Stimulated activated memory B cell treated with anti-CD40 and anti-IgM and Interleukin-4, amounts not matched to agents 10 μg/mL and 1 μg/mL and 100 μg/mL, for 72 hours (primary cell): ENCODE measurements around the gene HTR5A.

ENCODE experiments used
- ATAC-seq: fragments of 150-1000 bp; cut with Tn5 transposase; 2 replicates; pipeline ENCODE4 v1.10.0; 2021
- H3K27ac Mint-ChIP-seq: one replicate; pipeline ENCODE4 v1.8.0; 2022; ENCODE audit warnings: mild to moderate bottlenecking, mixed read lengths
- H3K27me3 Mint-ChIP-seq: one replicate; pipeline ENCODE4 v1.8.0; 2022; ENCODE audit warnings: mixed read lengths
- H3K36me3 Mint-ChIP-seq: one replicate; pipeline ENCODE4 v1.8.0; 2022; ENCODE audit warnings: mixed read lengths
- H3K4me1 Mint-ChIP-seq: one replicate; pipeline ENCODE4 v1.8.0; 2022; ENCODE audit warnings: mixed read lengths
- H3K4me3 Mint-ChIP-seq: one replicate; pipeline ENCODE4 v1.8.0; 2022; ENCODE audit warnings: mild to moderate bottlenecking, moderate library complexity, mixed read lengths
- H3K9me3 Mint-ChIP-seq: one replicate; pipeline ENCODE4 v1.8.0; 2022; ENCODE audit warnings: mixed read lengths

HTR5A gene

GRCh38 chr7:155108144-155108901, 38.2 kb downstream of the HTR5A start:
- Mint-ChIP-seq H3K4me1 (no peaks in the 10 kb centered on the region), H3K27ac (no peak overlapping the region), H3K9me3 (no peaks in the 10 kb centered on the region), H3K4me3 (no peak overlapping the region), H3K27me3 (peaks cover 16% of the 10 kb centered on the region), H3K36me3 (no peaks in the 10 kb centered on the region)
- no peak for ATAC-seq

DNA sequence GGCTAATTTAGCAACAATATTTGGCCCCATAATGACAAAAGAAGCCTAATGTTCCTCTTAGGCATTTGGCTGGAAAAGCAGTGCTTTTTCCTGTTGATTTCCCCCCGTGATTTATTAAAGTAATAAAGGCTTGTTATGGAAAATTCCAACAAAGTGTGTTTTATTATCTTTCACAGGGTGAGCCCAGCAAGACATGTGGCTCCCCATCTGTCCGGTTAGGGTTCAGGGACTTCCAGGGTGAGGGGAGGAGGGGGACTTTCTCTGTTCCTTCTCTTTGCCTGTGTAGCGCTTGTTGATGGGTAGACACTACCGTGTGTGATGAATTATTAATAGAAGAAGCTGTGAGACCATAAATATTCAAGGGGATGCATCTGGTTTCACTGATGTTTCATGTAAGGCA, 39.0 kb downstream of the HTR5A start:
- no peak for ATAC-seq
- no peaks in the 10 kb centered on the region for H3K36me3 Mint-ChIP-seq
- no peak overlapping the region for H3K27ac Mint-ChIP-seq
- H3K4me3 Mint-ChIP-seq, result no peak overlapping the region
- no peaks in the 10 kb centered on the region for H3K9me3 Mint-ChIP-seq
- no peaks in the 10 kb centered on the region for H3K4me1 Mint-ChIP-seq
- H3K27me3 Mint-ChIP-seq, result peaks cover 16% of the 10 kb centered on the region

GRCh38 chr7:155115288-155115687, 45.2 kb downstream of the HTR5A start:
- peaks cover 9% of the 10 kb centered on the region for H3K9me3 Mint-ChIP-seq
- H3K4me1 Mint-ChIP-seq, result no peaks in the 10 kb centered on the region
- peaks cover 32% of the 10 kb centered on the region for H3K27me3 Mint-ChIP-seq
- ATAC-seq, result no peak
- H3K36me3 Mint-ChIP-seq, result no peaks in the 10 kb centered on the region
- no peak overlapping the region for H3K4me3 Mint-ChIP-seq
- H3K27ac Mint-ChIP-seq, result no peak overlapping the region

- H3K27me3 Mint-ChIP-seq, result peaks cover 44% of the 10 kb centered on the region
- peaks cover 5% of the 10 kb centered on the region for H3K4me1 Mint-ChIP-seq
- ATAC-seq, result no peak
- H3K4me3 Mint-ChIP-seq, result no peak overlapping the region
- no peaks in the 10 kb centered on the region for H3K36me3 Mint-ChIP-seq
- peaks cover 13% of the 10 kb centered on the region for H3K9me3 Mint-ChIP-seq
- no peak overlapping the region for H3K27ac Mint-ChIP-seq
Measured at GRCh38 chr7:155119801-155120382, 49.8 kb downstream of the HTR5A start.

DNA sequence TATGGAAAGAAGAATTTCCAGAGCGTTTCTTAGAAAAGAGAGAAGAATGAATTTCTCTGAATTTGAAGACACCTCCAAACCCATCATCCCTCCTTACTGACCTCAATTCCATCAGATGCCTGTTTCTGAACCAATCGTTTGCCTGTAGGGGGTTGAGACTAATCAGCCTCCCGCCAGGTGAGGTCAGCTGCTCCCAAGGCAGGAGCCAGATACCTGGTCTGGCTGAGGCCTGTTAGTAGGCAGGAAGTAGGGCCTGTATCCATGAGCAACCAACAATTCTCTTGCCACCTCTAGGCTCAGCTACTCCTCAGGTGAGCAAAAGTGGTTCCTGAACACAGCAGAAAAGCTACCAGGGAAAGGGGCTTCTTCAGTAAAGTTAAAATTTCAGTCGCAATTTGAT, 50.3 kb downstream of the HTR5A start:
- no peak for ATAC-seq
- Mint-ChIP-seq H3K36me3 (no peaks in the 10 kb centered on the region), H3K27ac (no peak overlapping the region), H3K4me1 (peaks cover 5% of the 10 kb centered on the region), H3K4me3 (no peak overlapping the region), H3K9me3 (peaks cover 13% of the 10 kb centered on the region), H3K27me3 (peaks cover 47% of the 10 kb centered on the region)

GRCh38 chr7:155122831-155123230, 52.7 kb downstream of the HTR5A start:
- ATAC-seq, result no peak
- Mint-ChIP-seq H3K9me3 (peaks cover 13% of the 10 kb centered on the region), H3K27me3 (peaks cover 28% of the 10 kb centered on the region), H3K4me3 (no peak overlapping the region), H3K36me3 (no peaks in the 10 kb centered on the region), H3K4me1 (peaks cover 5% of the 10 kb centered on the region), H3K27ac (no peak overlapping the region)

GRCh38 chr7:155123413-155123812, 53.3 kb downstream of the HTR5A start:
- Mint-ChIP-seq H3K27me3 (peaks cover 24% of the 10 kb centered on the region), H3K9me3 (peaks cover 9% of the 10 kb centered on the region), H3K4me1 (peaks cover 5% of the 10 kb centered on the region), H3K4me3 (no peak overlapping the region), H3K27ac (no peak overlapping the region), H3K36me3 (no peaks in the 10 kb centered on the region)
- ATAC-seq, result no peak

GRCh38 chr7:155124706-155125105, 54.6 kb downstream of the HTR5A start:
- Mint-ChIP-seq H3K27ac (no peak overlapping the region), H3K4me1 (peaks cover 5% of the 10 kb centered on the region), H3K4me3 (no peak overlapping the region), H3K9me3 (peaks cover 8% of the 10 kb centered on the region), H3K27me3 (peaks cover 35% of the 10 kb centered on the region), H3K36me3 (no peaks in the 10 kb centered on the region)
- peak; percentile 34 for ATAC-seq

DNA sequence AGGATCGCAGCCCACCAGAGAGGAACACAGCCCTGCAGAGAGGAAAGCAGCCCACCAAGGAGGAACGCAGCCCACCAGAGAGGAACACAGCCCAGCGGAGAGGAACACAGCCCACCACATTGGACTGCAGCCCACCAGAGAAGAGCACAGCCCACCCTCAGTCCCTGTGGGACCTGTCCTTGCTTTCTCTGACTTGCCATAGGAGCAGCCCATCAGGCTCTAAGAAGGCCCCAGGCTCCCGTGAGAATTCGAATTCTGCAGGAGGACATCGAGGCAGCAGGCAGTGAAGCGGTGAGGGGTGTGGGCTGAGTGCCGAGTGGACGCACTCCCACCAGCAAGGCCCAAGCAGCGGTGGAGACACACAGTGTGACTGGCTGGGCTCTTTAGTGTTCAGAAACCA, 59.1 kb downstream of the HTR5A start:
- H3K4me1 Mint-ChIP-seq, result peaks cover 5% of the 10 kb centered on the region
- no peak overlapping the region for H3K4me3 Mint-ChIP-seq
- H3K27ac Mint-ChIP-seq, result no peak overlapping the region
- no peaks in the 10 kb centered on the region for H3K9me3 Mint-ChIP-seq
- H3K36me3 Mint-ChIP-seq, result no peaks in the 10 kb centered on the region
- H3K27me3 Mint-ChIP-seq, result peaks cover 31% of the 10 kb centered on the region
- ATAC-seq, result no peak

DNA sequence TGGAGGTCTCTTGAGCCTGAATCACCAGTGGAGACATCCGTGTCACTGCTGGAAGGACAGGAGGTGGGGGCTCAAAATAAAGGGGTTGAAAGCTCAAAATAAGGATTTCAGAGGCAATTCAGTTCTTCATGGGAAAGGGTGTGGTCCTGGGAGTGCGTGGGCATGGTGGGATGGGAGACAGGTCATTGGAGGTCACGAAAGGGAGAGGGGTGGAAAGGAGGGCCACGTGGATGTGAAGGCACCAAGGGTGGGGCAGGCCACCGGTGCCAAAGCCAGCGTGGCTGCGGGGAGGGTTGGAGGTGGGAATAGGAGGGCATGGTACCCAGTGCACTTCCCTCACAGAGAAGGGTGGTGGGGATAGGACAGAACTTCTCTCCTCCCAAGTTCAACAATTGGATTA, 59.7 kb downstream of the HTR5A start:
- ATAC-seq, result no peak
- H3K4me3 Mint-ChIP-seq, result no peak overlapping the region
- no peaks in the 10 kb centered on the region for H3K36me3 Mint-ChIP-seq
- no peak overlapping the region for H3K27ac Mint-ChIP-seq
- no peaks in the 10 kb centered on the region for H3K9me3 Mint-ChIP-seq
- peaks cover 28% of the 10 kb centered on the region for H3K27me3 Mint-ChIP-seq
- H3K4me1 Mint-ChIP-seq, result peaks cover 2% of the 10 kb centered on the region

GRCh38 chr7:155130493-155130892, 60.4 kb downstream of the HTR5A start:
- Mint-ChIP-seq H3K27me3 (peaks cover 24% of the 10 kb centered on the region), H3K27ac (no peak overlapping the region), H3K4me3 (no peak overlapping the region), H3K9me3 (no peaks in the 10 kb centered on the region), H3K36me3 (no peaks in the 10 kb centered on the region), H3K4me1 (no peaks in the 10 kb centered on the region)
- ATAC-seq, result no peak

GRCh38 chr7:155131090-155131489, 61.0 kb downstream of the HTR5A start:
- H3K27ac Mint-ChIP-seq, result no peak overlapping the region
- no peak for ATAC-seq
- no peaks in the 10 kb centered on the region for H3K9me3 Mint-ChIP-seq
- no peak overlapping the region for H3K4me3 Mint-ChIP-seq
- no peaks in the 10 kb centered on the region for H3K36me3 Mint-ChIP-seq
- H3K27me3 Mint-ChIP-seq, result peaks cover 24% of the 10 kb centered on the region
- H3K4me1 Mint-ChIP-seq, result no peaks in the 10 kb centered on the region

GRCh38 chr7:155132431-155132830, 62.3 kb downstream of the HTR5A start:
- Mint-ChIP-seq H3K27me3 (peaks cover 28% of the 10 kb centered on the region), H3K4me3 (no peak overlapping the region), H3K36me3 (no peaks in the 10 kb centered on the region), H3K27ac (no peak overlapping the region), H3K9me3 (peaks cover 3% of the 10 kb centered on the region), H3K4me1 (no peaks in the 10 kb centered on the region)
- no peak for ATAC-seq

DNA sequence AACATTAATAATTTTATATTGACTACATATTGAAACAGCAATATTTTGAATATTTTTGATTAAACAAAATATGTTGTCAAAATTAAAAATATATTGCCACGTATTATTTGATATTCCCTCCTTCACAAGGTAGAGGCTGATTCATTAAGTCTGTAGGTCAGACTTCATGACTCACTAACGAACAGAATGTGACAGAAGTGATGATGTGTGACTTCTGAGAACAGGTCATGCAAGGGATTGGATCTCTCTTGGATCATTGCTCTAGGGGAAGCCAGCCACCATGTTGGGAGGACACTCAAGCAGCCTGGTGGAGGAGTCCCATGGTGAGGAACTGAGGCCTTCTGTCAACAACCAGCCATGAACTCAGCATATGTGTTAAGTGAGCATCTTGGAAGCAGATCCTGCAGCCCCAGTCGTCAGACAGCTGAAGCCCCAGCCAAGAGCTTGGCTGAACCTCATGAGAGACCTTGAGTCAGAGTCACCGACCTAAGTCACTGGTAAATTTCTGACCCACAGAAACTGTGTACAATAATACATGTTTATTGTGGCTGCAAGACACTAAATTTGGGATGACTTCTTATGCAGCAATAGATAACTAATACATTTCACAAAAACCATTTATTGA, 66.6 kb downstream of the HTR5A start:
- no peaks in the 10 kb centered on the region for H3K4me1 Mint-ChIP-seq
- peaks cover 27% of the 10 kb centered on the region for H3K27me3 Mint-ChIP-seq
- no peak overlapping the region for H3K27ac Mint-ChIP-seq
- H3K9me3 Mint-ChIP-seq, result peaks cover 5% of the 10 kb centered on the region
- ATAC-seq, result no peak
- no peaks in the 10 kb centered on the region for H3K36me3 Mint-ChIP-seq
- no peak overlapping the region for H3K4me3 Mint-ChIP-seq
